ENCODE data around the gene FAM180A. TPM values are rescaled to one million over a fixed set of nuclear protein-coding genes. Genes with fewer than 3 reads are reported as not detected.

Gene FAM180A
- total and polyA plus RNA-seq, 2 of the 8 experiments (the other 6 are each of a cell fraction or from before 2014, with no cell fraction given) = not detected

- Histone ChIP-seq H3K56ac (replicated peaks; ENCODE audit: insufficient read length, low read depth, low read length) (no peak overlapping the region), H4K5ac (ENCODE audit: insufficient read length, low read depth, low read length) (no peak overlapping the region), H2BK5ac (ENCODE audit: low read depth, low read length) (no peak overlapping the region), H4K91ac (replicated peaks; ENCODE audit: insufficient read length, low read length) (no peak overlapping the region), H3K4me2 (ENCODE audit: insufficient read depth in 1 of 2, low read depth in 2 of 2, low read length in 2 of 2) (no peak overlapping the region), H3K27me3 (replicated peaks in 1 of 4; ENCODE audit: control insufficient read depth in 3 of 4, extremely low read depth in 1 of 4, insufficient read depth in 3 of 4, low read length in 3 of 4) (no peaks in the 10 kb centered on the region), H2BK12ac (ENCODE audit: low read depth, low read length) (no peak overlapping the region), H3K4me3 (ENCODE audit: extremely low read depth in 1 of 4, insufficient read depth in 2 of 4, low read depth in 3 of 4, low read length in 4 of 4) (no peak overlapping the region), H3K4ac (replicated peaks; ENCODE audit: insufficient read length, low read depth, low read length) (no peak overlapping the region), H4K20me1 (replicated peaks in 1 of 2; ENCODE audit: control insufficient read depth in 1 of 2, insufficient read depth in 2 of 2, low read length in 2 of 2) (no peaks in the 10 kb centered on the region), H3K36me3 (ENCODE audit: control insufficient read depth in 2 of 4, insufficient read depth in 4 of 4, low read length in 3 of 4) (no peaks in the 10 kb centered on the region), H3K18ac (ENCODE audit: extremely low read depth, low read length) (no peak overlapping the region), H2AFZ (ENCODE audit: low read length) (no peak overlapping the region), H3K14ac (ENCODE audit: insufficient read length) (no peak overlapping the region), H4K8ac (ENCODE audit: extremely low read depth, insufficient read depth, low read length) (no peak overlapping the region), H2BK15ac (ENCODE audit: low read length) (no peak overlapping the region), H3K9me3 (ENCODE audit: insufficient read depth in 2 of 2, low read depth in 1 of 2, low read length in 1 of 2) (no peaks in the 10 kb centered on the region), H3K9ac (replicated peaks in 1 of 4; ENCODE audit: extremely low read depth in 1 of 4, low read depth in 3 of 4, low read length in 3 of 4) (no peak overlapping the region), H3K79me2 (ENCODE audit: control insufficient read depth in 1 of 2, insufficient read depth in 2 of 2, low read length in 2 of 2) (no peaks in the 10 kb centered on the region), H3K79me1 (ENCODE audit: low read depth, low read length) (no peaks in the 10 kb centered on the region), H2AK5ac (ENCODE audit: low read depth, low read length) (no peak overlapping the region), H3K23ac (ENCODE audit: insufficient read length) (no peak overlapping the region), H3K23me2 (ENCODE audit: low read depth, low read length) (no peaks in the 10 kb centered on the region), H3K27ac (ENCODE audit: low read depth, low read length) (no peak overlapping the region), H2BK20ac (ENCODE audit: low read length) (no peak overlapping the region), H3K4me1 (replicated peaks in 1 of 4; ENCODE audit: control insufficient read depth in 3 of 4, insufficient read depth in 4 of 4, low read length in 3 of 4) (no peaks in the 10 kb centered on the region), H2BK120ac (replicated peaks; ENCODE audit: low read depth, low read length) (no peak overlapping the region)
- no peak for TF ChIP-seq HDAC6 (IDR thresholded peaks at IDR 0.05; ENCODE audit: low read depth, low read length)
- no peak for TF ChIP-seq CTBP2 (IDR thresholded peaks at IDR 0.05; ENCODE audit: borderline replicate concordance, insufficient read depth, insufficient read length, low read length)
- no peak for TF ChIP-seq RBBP5 (IDR thresholded peaks at IDR 0.05; ENCODE audit: borderline replicate concordance, low read depth, low read length)
- no peak for TF ChIP-seq SRF (IDR thresholded peaks at IDR 0.05; ENCODE audit: low read depth, low read length)
- TF ChIP-seq EZH2 (IDR thresholded peaks at IDR 0.05; ENCODE audit: low read depth, low read length, severe bottlenecking) = no peak
- no peak for TF ChIP-seq NANOG (IDR thresholded peaks at IDR 0.05; ENCODE audit: insufficient read depth, low read depth, low read length, poor library complexity, severe bottlenecking)
- no peak for TF ChIP-seq ATF3 (IDR thresholded peaks at IDR 0.05; ENCODE audit: insufficient read depth, low read depth, low read length)
- no peak for TF ChIP-seq CHD2 (IDR thresholded peaks at IDR 0.05; ENCODE audit: low read length)
- TF ChIP-seq PHF8 (conservative IDR thresholded peaks at IDR 0.05; ENCODE audit: low read depth, low read length) = no peak
- TF ChIP-seq POU5F1 (IDR thresholded peaks at IDR 0.05; ENCODE audit: low read depth, low read length) = no peak
- no peak for TF ChIP-seq POLR2AphosphoS5 (IDR thresholded peaks at IDR 0.05; ENCODE audit: low read depth, low read length)
- TF ChIP-seq EGR1 (IDR thresholded peaks at IDR 0.05; ENCODE audit: borderline replicate concordance, low read depth, low read length) = no peak
- POLR2A ChIA-PET (ENCODE audit: partially characterized antibody) = no interaction called here
- DNase-seq (ENCODE audit: low read depth in 1 of 2, low spot score in 2 of 2) (no peak), FAIRE-seq (no peak)
- whole genome bisulfite sequencing, 2 experiments (ENCODE audit: extremely low coverage in 1 of 2, insufficient coverage in 1 of 2, insufficient read length in 1 of 2, insufficient replicate concordance in 2 of 2, low coverage in 1 of 2, low lambda C conversion rate in 2 of 2, missing lambda C conversion rate in 1 of 2) = 85% methylated on average over 3 of the region's 3 CpGs; no CpG with 5 or more reads in 1 of the 2 experiments
- CTCF ChIA-PET (ENCODE audit: partially characterized antibody) = interaction anchor here (0.6 to 1.8 kb wide), 2 partner anchors 82 to 290 kb away, joined by 6 to 7 read pairs; no protein-coding TSS in a partner anchor
These were observed 38.3 kb upstream of the FAM180A start for GRCh38 chr7:135786911-135787310.
